Transverse colon (tissue), 4 donors: ENCODE measurements around the gene KLF18. TPM values are rescaled to one million over a fixed set of nuclear protein-coding genes. Genes with fewer than 3 reads are reported as not detected.

Experiments used
- DNase-seq: peaks from one replicate; pipeline ENCODE4 v3.0.0-alpha.2; 2019
- H3K27ac ChIP-seq, 4 donors: fragments of 200-600 bp; sonication (generic); 2 replicates each; pipeline ENCODE4 v1.5.1; 2016 to 2018; ENCODE audit warnings: inconsistent platforms in 4 of 4
- H3K27me3 ChIP-seq: fragments of 200-600 bp; sonication (generic); 2 replicates; pipeline ENCODE4 v1.5.1; 2017; ENCODE audit warnings: inconsistent platforms
- H3K36me3 ChIP-seq, 4 donors: fragments of 200-600 bp; sonication (generic); 2 replicates each; pipeline ENCODE4 v1.5.1; 2017 to 2019; ENCODE audit warnings: inconsistent platforms in 4 of 4
- H3K4me1 ChIP-seq, 4 donors: fragments of 200-600 bp; sonication (generic); 2 replicates each; pipeline ENCODE4 v1.5.1; 2017 to 2020; ENCODE audit warnings: inconsistent platforms in 4 of 4
- H3K4me3 ChIP-seq, 4 donors: fragments of 200-600 bp; sonication (generic); 1 replicate in 1 of 4; 2 replicates in 3 of 4; pipeline versions ENCODE4 v1.5.1 to v1.6.1; 2017 to 2019; ENCODE audit warnings: inconsistent platforms in 4 of 4
- H3K9me3 ChIP-seq, 2 donors: fragments of 200-600 bp; sonication (generic); 2 replicates each; pipeline ENCODE4 v1.5.1; 2017 to 2019; ENCODE audit warnings: inconsistent platforms in 2 of 2
- CTCF ChIP-seq, 5 experiments: fragments of 200-600 bp in 3 of 5; fragments of 450-650 bp in 2 of 5; sonication (generic) in 3 of 5; IDR thresholded peaks; 1 replicate in 2 of 5; 2 replicates in 3 of 5; pipeline ENCODE4 v1.5.1; 2016 to 2017; ENCODE audit warnings: antibody characterized with exemption in 5 of 5, inconsistent platforms in 3 of 5, mild to moderate bottlenecking in 2 of 5, moderate library complexity in 1 of 5
- EP300 ChIP-seq: sonication (generic); formaldehyde crosslinking; IDR thresholded peaks from one replicate; pipeline ENCODE4 v1.6.1; 2017; ENCODE audit warnings: antibody characterized with exemption, low read depth
- POLR2A ChIP-seq: fragments of 450-650 bp; IDR thresholded peaks from one replicate; pipeline ENCODE4 v1.6.1; 2016; ENCODE audit warnings: antibody characterized with exemption, mild to moderate bottlenecking, moderate library complexity
- POLR2AphosphoS5 ChIP-seq, 3 donors: sonication (generic); formaldehyde crosslinking; IDR thresholded peaks; one replicate each; pipeline ENCODE4 v1.6.1; 2016; ENCODE audit warnings: antibody characterized with exemption in 3 of 3
- WGBS, 2 donors: methylation state at CpG; one replicate each; pipeline ENCODE4 v1.1.5; 2018; ENCODE audit warnings: low coverage in 1 of 2; 5-methylcytosine and 5-hydroxymethylcytosine counted together
- in situ Hi-C, 4 donors: fragments of 200-750 bp; cut with MboI; loops; one replicate each; pipeline versions ENCODE4 v1.15.0 to v1.15.1; 2017; ENCODE audit warnings: low sequenced_read_pairs in 3 of 4, low pct_ligation_motif_present in 1 of 4, low pct_unique_long_range_greater_than_20kb in 1 of 4
- intact Hi-C: fragments of 100-400 bp; cut with DNase I; formaldehyde crosslinking; loops from one replicate; pipeline ENCODE4 v1.15.1; 2023; ENCODE audit warnings: low total_unique reads
- small RNA-seq, 4 donors: library from RNA; depleted of rRNA; stranded (forward); fragments of <200 nt; gene quantifications; one replicate each; pipeline ENCODE3, GENCODE V24; 2016
- total RNA-seq, 4 donors: library from RNA; depleted of rRNA; stranded (reverse); fragments of >200 nt; gene quantifications; one replicate each; pipeline ENCODE4 v1.1.0, GENCODE V29; 2016

The KLF18 gene
- total RNA-seq, 4 donors from 2014 or later: not detected

GRCh38 chr1:44089371-44090048 lies 51.9 kb downstream of the KLF18 start:
- no peaks in the 10 kb centered on the region for H3K27me3 ChIP-seq
- H3K9me3 ChIP-seq: no peaks in the 10 kb centered on the region
- no peaks in the 10 kb centered on the region for H3K36me3 ChIP-seq
- no peak for DNase-seq
- in situ Hi-C loops: no loop called here
- no peak overlapping the region for H3K4me3 ChIP-seq
- TF ChIP-seq POLR2A: no peak
- TF ChIP-seq POLR2AphosphoS5 (IDR thresholded peaks at IDR 0.05): no peak
- no peak for TF ChIP-seq CTCF (IDR thresholded peaks at IDR 0.05)
- TF ChIP-seq EP300: no peak
- intact Hi-C loops: no loop called here
- WGBS, 2 donors: 63% methylated on average over 13 of the region's 13 CpGs; no CpG with 5 or more reads in 1 of the 2 donors
- H3K4me1 ChIP-seq: peaks cover 0 to 3% (median 0%) of the 10 kb centered on the region in 4 donors
- no peak overlapping the region for H3K27ac ChIP-seq

Small RNA genes within 50 kb of the gene (small RNA-seq; reads per million reads assigned to genes)
- gene AL035417.1: 0 reads per million in 4 donors
- gene OOSP1P1: 0 reads per million in 4 donors
- 0 reads per million in 4 donors for gene RF00019
- gene RN7SL479P: 0 reads per million in 4 donors

Other genes starting within 250 kb of the KLF18 start
- gene ARTN, start 207.8 kb downstream of the KLF18 start, total RNA-seq: 10 to 100 TPM in 1 of 4 donors, 1 to 10 TPM in 2, under 1 TPM in 1; 0.96 to 17.5 (median 1.9) TPM
- 10 to 100 TPM; 22.7 to 64.9 (median 36.5) TPM for gene IPO13, start 194.7 kb downstream of the KLF18 start, total RNA-seq
- 10 to 100 TPM; 13.1 to 29.4 (median 17.1) TPM for gene DPH2, start 171.6 kb downstream of the KLF18 start, total RNA-seq
- gene ATP6V0B, start 166.7 kb downstream of the KLF18 start, total RNA-seq: 100 to 1,000 TPM in 2 of 4 donors, 10 to 100 TPM in 2; 29.2 to 203 (median 97.9) TPM
- gene B4GALT2, start 162.4 kb downstream of the KLF18 start, total RNA-seq: 10 to 100 TPM; 16.5 to 19.5 (median 18.6) TPM
- 10 to 100 TPM; 13.8 to 22.0 (median 17.6) TPM for gene CCDC24, start 150.0 kb downstream of the KLF18 start, total RNA-seq
- gene SLC6A9, start 110.2 kb downstream of the KLF18 start, total RNA-seq: 10 to 100 TPM; 22.4 to 31.8 (median 29.5) TPM
- not detected for gene KLF17, start 22.8 kb downstream of the KLF18 start, total RNA-seq
- 100 to 1,000 TPM in 2 of 4 donors, 10 to 100 TPM in 2; 57.8 to 130 (median 93.6) TPM for gene DMAP1, start 71.8 kb upstream of the KLF18 start, total RNA-seq
- gene ERI3, start 213.6 kb upstream of the KLF18 start, total RNA-seq: 10 to 100 TPM; 11.2 to 30.4 (median 20.8) TPM